GM11168 (cell line): ENCODE data around the gene MYO7B.

Experiments
- in situ Hi-C: fragments of 300-500 bp; cut with MboI; formaldehyde crosslinking; loops from one replicate; pipeline ENCODE4 v1.12.0; 2022; ENCODE audit warnings: low sequenced_read_pairs; ENCODE audit not compliant: unreplicated experiment

Gene MYO7B

GRCh38 chr2:127671557-127672302 lies 136.2 kb downstream of the MYO7B start:
- in situ Hi-C loops, result no loop called here

- in situ Hi-C loops, result no loop called here
Observed at GRCh38 chr2:127672341-127673224, 137.1 kb downstream of the MYO7B start.

- in situ Hi-C loops, result no loop called here
Observed at GRCh38 chr2:127673291-127674069, 138.0 kb downstream of the MYO7B start.

- in situ Hi-C loops, result no loop called here
Observed at GRCh38 chr2:127674241-127675209, 139.0 kb downstream of the MYO7B start.

- in situ Hi-C loops, result no loop called here
Observed at GRCh38 chr2:127675331-127676261, 140.1 kb downstream of the MYO7B start, which contains the start of gene LIMS2. Gene LIMS2 (minus strand): TSS chr2:127675530. CDS start chr2:127675024, 506 bp downstream.

- in situ Hi-C loops, result no loop called here
Observed at GRCh38 chr2:127676906-127677305, 141.4 kb downstream of the MYO7B start.

- in situ Hi-C loops, result no loop called here
Observed at GRCh38 chr2:127678531-127678930, 143.0 kb downstream of the MYO7B start.

GRCh38 chr2:127678991-127679390 lies 143.5 kb downstream of the MYO7B start:
- in situ Hi-C loops, result no loop called here

GRCh38 chr2:127679680-127680361 lies 144.3 kb downstream of the MYO7B start:
- in situ Hi-C loops, result no loop called here

- in situ Hi-C loops, result no loop called here
Observed at GRCh38 chr2:127680706-127681287, 145.3 kb downstream of the MYO7B start.

- in situ Hi-C loops, result no loop called here
Observed at GRCh38 chr2:127681288-127681804, 145.9 kb downstream of the MYO7B start.

GRCh38 chr2:127681976-127682857 lies 146.7 kb downstream of the MYO7B start:
- in situ Hi-C loops, result no loop called here

- in situ Hi-C loops, result no loop called here
Observed at GRCh38 chr2:127683056-127683455, 147.6 kb downstream of the MYO7B start.

- in situ Hi-C loops, result no loop called here
Observed at GRCh38 chr2:127683757-127684156, 148.3 kb downstream of the MYO7B start.

GRCh38 chr2:127685410-127686080 lies 150.1 kb downstream of the MYO7B start:
- in situ Hi-C loops, result no loop called here
